Measurements from ENCODE around the gene SYF2.

DNA sequence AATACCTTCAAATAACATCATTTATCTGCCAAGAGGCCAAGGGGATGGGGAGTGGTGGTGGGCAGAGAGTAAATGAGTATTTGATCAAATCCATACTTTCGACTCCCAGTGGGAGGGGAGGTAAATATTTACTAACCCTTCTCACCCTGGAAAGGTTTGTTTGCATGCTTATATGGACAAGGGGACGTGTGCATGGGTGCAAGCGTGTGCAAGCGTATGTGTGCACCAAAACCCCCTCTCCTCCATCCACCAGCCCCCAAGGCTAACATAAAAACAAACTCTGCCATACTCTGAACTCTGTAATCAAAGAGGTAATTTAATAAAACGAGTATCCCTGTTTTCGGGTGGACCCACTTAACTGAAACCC is 58.0 kb downstream of the SYF2 start:
- TF ChIP-seq EZH2 (IDR thresholded peaks at IDR 0.05; ENCODE audit: borderline replicate concordance, insufficient read depth, low read depth, low read length, poor library complexity, severe bottlenecking) = no peak
- no peak for TF ChIP-seq CTCF (IDR thresholded peaks at IDR 0.05)
